Measurements from ENCODE around the gene MRPL14. TPM values are rescaled to one million over a fixed set of nuclear protein-coding genes. Genes with fewer than 3 reads are reported as not detected.

Gene MRPL14
- total RNA-seq, 1 donor from 2014 or later = 35.3 TPM

DNA sequence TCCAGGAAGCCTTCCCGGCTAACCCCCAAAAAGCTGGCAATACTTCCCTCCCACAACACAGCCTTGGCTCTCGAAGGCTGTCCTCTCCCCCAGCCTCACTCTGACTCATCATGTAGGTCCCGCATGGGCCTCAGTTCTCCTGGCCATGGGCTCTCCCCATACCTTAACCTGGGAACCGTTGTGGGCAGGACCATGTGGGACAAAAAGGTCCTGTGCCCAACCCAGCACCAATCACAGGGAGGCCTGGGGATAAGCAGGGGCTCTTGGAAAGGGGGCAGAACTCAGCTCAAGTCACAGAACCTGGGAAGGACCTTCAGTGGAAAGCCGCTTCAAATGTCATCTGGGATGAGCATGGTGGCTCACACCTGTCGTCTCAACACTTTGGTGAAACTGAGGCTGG is 45.5 kb downstream of the MRPL14 start:
- no peak for ATAC-seq
- DNase-seq (ENCODE audit: low spot score) = no peak

DNA sequence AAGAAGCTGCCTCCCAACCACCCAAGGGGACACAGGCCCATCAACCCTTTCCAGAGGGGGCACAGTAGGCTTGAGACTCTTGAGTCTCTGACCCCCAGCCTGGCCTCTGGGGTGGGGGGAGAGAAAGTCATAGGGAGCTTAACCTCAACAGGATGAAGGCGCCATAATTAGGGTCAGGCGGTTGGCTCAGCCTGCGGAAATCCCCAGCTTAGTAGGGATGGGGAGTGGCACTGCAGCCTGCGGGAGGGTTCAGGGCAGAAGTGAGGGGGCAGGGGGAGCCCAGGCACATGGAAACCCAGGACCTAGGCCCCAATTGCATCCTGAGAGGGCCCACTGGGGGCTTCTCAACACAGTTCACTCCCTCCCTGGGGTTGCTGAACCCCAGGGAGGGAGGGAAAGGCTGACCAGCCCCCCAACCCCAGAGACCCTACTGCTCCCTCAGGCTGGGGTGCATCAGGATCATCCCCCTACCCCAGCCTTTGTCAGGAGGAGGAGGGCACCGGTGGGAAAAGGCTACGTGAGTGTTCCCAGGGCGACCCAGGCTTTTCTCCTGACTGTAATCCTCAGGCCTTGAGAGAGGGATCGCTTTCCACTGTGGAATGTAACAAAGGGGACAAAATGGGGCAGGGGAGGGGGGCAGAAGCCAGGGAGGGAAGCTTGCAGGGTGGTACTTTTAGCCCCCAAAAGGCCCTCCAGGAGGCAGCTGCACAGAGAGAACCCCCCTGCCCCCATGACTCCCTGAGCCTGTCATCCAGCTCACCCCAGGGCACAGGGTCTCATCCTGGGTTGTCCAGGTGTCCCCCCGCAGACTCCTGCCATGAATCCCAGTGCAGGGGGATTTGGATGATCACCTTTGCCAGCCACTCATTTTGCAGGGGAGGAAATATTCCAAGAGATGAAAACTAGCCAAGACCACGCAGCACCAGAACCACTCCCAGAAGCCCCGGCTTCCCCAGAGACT is 46.4 kb downstream of the MRPL14 start:
- DNase-seq (ENCODE audit: low spot score) (no peak), ATAC-seq (no peak)

DNA sequence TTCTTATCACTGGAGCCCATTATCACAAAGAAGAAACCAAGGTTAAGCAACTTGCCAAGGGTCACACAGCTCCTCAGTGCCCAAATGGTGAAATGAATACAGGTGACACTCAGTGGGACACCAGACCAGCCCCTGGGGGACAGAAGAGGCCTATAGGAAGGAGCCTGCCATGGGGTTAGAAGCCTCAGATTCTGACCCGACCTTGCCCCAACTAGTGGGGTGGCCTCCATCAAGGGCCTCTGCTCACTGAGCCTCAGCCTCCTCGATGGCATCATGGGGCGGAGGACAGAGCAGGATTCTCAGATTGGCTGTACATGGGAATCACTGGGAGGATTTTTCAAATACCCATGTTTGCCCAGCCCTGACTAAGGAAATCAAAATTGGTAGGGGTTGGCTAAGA is 47.6 kb downstream of the MRPL14 start:
- DNase-seq (ENCODE audit: low spot score) (no peak), ATAC-seq (no peak)

GRCh38 chr6:44078827-44079671 is 48.2 kb downstream of the MRPL14 start:
- DNase-seq (ENCODE audit: low spot score) (peak; percentile 75), ATAC-seq (peak; percentile 80)

- DNase-seq (ENCODE audit: low spot score) = no peak
- no peak for ATAC-seq
These were observed 48.9 kb downstream of the MRPL14 start for GRCh38 chr6:44078219-44078826.

DNA sequence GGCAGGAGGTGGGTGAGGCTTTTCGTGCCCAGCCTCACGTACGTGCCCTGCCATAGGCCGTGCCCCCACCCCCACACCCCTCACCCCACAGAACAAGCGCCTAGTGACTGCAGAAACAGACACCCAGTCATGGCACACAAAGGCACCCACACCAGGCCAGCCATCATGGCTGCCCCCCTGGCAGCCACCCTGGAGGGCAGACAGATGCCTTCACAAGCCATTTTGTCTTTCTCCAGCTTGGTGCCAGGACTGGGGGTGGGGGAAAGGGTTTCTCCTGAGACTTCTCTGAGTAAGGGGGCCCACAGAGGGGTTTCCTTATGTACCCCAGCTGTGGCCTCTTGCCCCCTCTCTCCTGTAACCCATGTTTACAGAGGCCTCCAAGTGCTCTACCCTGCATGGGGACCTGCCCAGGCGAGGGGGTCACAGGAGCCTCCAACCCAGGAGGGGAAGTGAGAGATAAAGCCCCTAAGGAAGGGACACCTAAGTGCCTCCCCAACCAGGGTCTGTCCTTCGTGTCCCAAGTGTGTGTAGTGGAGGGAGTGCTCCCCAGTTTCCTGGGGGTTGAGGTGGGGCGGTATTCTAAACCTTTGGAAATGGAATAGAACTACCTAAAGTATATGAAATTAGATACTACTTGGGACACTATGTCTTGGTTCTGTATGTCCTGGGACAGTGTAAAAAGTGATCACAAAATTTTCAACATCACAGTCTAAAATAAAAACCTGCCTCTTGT is 49.9 kb downstream of the MRPL14 start:
- DNase-seq (ENCODE audit: low spot score) (no peak), ATAC-seq (no peak)

- ATAC-seq = peak; percentile 37
- peak; percentile 76 for DNase-seq (ENCODE audit: low spot score)
These were observed 50.7 kb downstream of the MRPL14 start for GRCh38 chr6:44076356-44077213.

- DNase-seq (ENCODE audit: low spot score) (no peak), ATAC-seq (no peak)
These were observed 51.5 kb downstream of the MRPL14 start for GRCh38 chr6:44075647-44076355.

DNA sequence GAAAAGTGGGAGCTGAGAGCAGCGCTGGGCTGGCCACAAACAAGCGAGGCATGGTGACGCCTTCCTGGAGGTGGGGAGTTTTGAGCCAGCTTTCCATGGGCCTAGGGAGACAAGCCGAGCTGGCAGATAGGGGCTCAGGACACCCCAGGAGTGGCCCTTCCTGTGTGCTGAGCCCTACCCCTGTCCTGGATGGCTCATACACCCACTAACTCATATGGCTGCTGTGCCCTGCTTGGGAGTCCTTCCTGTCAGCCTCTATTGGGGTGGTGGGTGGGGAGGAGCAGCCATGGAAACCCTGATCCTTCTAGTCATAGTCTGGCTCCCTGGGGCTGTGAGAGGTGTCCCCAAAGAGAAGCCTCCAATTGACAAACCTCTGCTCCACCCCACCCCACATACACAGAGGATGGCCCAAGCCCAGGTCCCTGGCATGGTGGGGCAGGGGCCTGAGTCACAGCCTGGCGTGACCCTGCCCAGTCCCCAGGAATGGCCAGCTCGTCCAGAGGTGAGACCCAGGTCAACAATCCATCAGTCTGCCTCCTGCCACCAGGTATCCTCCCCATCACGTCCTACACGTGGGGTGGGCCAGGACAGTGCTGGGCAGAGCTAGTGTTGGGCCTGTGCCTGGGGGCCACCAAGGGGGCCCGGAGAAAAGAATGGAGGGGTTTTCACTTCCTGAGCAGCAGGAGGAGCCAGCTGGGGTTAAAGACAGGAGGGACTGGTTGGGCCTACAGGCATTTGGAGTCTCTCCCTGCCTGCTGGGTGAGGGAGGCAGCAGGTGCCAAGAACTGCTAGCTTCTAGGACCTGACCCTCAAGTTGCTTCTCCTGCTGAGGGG is 52.2 kb downstream of the MRPL14 start:
- DNase-seq (ENCODE audit: low spot score) (no peak), ATAC-seq (no peak)

DNA sequence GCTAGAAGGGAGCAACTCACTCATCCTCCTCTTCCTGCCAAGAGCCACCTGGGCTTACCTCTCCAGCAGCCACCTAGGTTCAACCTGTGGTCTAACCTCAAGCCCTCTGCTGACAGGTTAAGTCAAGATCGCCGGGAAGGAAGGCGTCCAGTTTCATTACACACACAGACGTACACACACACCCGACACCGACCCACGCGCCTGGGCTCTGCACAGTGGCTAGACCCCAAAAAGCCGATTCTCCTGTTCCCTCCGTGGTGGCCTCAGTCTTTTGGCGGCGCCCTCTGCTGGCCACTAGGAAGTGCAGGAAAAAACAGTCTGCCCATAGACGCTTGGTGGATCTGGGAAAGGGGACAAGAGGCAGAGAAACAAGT is 52.8 kb downstream of the MRPL14 start:
- DNase-seq (ENCODE audit: low spot score) (peak; percentile 66), ATAC-seq (peak; percentile 68)

DNA sequence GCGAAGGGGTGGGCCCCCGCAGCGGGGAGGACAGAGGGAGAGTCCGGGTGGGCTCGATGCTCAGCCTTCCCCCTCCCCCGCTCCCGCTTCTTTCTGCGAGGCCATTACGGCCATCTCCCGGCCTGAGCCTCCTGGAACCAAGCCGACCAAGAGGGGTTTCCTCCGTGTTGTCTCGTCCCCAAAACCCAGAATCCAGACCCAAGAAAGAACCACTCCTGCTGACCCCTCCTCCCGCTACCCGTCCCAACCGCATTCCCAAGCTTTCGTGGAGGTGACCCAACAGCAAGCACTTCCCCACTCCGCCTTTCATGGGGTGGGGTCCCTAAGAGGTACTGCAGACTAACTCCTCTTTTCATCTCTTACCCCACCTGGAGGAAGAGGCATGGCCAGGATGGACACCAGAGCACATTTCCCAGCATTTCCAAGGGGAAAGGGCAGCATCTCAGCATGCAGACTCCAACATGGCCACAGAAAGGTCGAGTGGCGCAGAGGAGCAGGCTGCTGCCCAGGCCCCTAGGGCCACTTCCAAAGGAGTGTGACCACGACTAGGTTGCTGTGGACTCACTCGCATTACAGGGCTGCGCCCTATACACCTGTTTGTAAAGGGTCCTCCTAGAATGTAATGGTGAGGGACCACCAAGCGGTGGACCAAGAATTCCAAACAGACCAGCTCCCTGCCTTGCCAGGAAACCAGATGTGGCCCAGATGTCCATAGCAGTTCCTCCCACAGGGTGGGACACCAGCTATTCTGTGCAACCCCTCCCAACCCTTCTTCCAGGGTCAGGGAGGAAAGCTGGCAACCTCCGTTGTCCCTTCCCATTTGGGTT is 53.4 kb downstream of the MRPL14 start:
- no peak for DNase-seq (ENCODE audit: low spot score)

DNA sequence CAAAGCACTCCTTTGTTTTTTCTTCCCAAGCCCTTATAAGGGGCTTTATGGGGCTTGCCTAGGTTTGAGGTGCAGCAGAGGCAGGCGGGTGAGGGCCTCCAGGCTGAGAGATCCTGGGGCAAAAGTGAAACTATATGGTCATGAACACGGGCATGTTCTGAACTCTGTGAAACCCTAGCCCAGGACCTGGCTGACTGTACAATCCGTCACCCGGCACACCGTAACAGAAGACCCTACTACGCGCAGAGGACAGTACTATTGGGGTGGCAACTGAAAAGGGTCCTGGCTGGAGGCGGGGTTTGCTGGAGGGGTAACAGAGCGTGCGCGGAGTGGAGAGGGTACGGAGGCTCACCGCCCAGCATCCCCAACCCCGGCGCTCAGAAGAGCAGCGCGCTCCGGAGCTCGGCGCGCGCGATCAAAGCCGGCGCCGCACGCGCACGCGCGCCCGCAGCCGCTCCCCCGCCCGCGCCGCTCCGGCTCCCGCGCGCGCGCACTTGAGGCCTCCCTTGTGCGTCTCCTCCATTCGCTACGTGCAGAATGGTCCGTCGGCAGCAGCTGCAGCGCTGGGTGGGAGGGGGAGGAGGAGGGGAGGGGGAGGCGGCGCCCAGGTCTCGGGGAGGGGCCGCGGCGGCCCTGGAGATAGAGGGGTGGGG is 54.2 kb downstream of the MRPL14 start:
- ATAC-seq (peak; percentile 81), DNase-seq (ENCODE audit: low spot score) (peak; percentile 74)

More for the DNA sequence above, 53.4 kb downstream of the MRPL14 start:
- ATAC-seq = peak; percentile 1

- no peak for DNase-seq (ENCODE audit: low spot score)
- ATAC-seq = no peak
These were observed 54.7 kb downstream of the MRPL14 start for GRCh38 chr6:44072452-44072958.

GRCh38 chr6:44071670-44072451 is 55.4 kb downstream of the MRPL14 start:
- no peak for DNase-seq (ENCODE audit: low spot score)

GRCh38 chr6:44068607-44069296 is 58.5 kb downstream of the MRPL14 start:
- no peak for ATAC-seq
- no peak for DNase-seq (ENCODE audit: low spot score)

More at GRCh38 chr6:44071670-44072451, 55.4 kb downstream of the MRPL14 start:
- no peak for ATAC-seq

Data from left lobe of liver (tissue), 2 donors.